HFF-Myc (cell line): ENCODE data around the gene SRRT.

Experiments
- DNase-seq: peaks from one replicate; pipeline ENCODE4 v3.0.0-alpha.2; 2011; ENCODE audit warnings: low read depth; ENCODE audit errors: extremely low read depth
- H3K4me3 ChIP-seq: replicated peaks from 2 replicates; pipeline ENCODE4 v1.5.1; 2011; ENCODE audit warnings: low read depth, mild to moderate bottlenecking, control low read depth, low read length
- TF ChIP-seq, protein P1 (sequence below): IDR thresholded peaks from 2 replicates; pipeline ENCODE4 v1.5.1; 2012; ENCODE audit warnings: mild to moderate bottlenecking, low read depth, low read length, control low read depth; ENCODE audit errors: missing control alignments

Gene SRRT

DNA sequence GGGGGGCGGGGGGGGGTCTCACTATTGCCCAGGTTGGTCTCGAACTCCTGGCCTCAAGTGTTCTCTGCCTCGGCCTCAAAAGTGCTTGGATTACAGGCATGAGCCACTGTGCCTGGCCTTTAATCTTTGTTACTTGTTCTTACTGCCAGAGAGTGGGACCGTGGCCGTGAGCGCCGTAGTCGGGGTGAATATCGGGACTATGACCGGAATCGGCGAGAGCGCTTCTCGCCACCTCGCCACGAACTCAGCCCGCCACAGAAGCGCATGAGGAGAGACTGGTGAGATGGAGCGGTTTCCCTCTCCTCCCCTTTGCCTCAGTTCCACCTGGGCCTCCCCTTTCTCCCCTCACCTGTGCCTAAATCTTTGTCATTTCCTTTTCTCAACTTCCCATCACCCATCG is 6.2 kb downstream of the SRRT start:
- no peak for DNase-seq
- no peak overlapping the region for H3K4me3 ChIP-seq
- TF ChIP-seq, protein P1, sequence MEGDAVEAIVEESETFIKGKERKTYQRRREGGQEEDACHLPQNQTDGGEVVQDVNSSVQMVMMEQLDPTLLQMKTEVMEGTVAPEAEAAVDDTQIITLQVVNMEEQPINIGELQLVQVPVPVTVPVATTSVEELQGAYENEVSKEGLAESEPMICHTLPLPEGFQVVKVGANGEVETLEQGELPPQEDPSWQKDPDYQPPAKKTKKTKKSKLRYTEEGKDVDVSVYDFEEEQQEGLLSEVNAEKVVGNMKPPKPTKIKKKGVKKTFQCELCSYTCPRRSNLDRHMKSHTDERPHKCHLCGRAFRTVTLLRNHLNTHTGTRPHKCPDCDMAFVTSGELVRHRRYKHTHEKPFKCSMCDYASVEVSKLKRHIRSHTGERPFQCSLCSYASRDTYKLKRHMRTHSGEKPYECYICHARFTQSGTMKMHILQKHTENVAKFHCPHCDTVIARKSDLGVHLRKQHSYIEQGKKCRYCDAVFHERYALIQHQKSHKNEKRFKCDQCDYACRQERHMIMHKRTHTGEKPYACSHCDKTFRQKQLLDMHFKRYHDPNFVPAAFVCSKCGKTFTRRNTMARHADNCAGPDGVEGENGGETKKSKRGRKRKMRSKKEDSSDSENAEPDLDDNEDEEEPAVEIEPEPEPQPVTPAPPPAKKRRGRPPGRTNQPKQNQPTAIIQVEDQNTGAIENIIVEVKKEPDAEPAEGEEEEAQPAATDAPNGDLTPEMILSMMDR: no peak

DNA sequence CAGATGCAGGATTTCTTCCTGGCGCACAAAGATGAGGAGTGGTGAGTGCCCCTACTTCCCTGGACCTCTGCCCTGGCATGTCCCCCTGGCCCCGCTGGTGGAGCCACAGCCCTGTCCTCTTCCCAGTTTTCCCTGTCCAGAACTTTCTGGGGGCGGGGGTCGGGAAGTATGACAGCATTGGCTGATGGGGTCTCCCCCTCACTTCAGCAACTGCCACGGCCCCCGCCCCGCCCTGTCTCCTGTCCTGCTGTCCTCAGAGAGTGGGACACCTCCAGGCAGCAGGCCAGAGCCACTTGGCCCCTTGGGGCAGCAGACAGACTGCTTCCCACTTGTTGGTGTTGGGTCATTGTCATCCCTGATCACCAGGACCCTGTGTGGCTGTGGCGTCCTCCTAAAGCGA is 7.3 kb downstream of the SRRT start:
- H3K4me3 ChIP-seq: no peak overlapping the region
- no peak for DNase-seq

DNA sequence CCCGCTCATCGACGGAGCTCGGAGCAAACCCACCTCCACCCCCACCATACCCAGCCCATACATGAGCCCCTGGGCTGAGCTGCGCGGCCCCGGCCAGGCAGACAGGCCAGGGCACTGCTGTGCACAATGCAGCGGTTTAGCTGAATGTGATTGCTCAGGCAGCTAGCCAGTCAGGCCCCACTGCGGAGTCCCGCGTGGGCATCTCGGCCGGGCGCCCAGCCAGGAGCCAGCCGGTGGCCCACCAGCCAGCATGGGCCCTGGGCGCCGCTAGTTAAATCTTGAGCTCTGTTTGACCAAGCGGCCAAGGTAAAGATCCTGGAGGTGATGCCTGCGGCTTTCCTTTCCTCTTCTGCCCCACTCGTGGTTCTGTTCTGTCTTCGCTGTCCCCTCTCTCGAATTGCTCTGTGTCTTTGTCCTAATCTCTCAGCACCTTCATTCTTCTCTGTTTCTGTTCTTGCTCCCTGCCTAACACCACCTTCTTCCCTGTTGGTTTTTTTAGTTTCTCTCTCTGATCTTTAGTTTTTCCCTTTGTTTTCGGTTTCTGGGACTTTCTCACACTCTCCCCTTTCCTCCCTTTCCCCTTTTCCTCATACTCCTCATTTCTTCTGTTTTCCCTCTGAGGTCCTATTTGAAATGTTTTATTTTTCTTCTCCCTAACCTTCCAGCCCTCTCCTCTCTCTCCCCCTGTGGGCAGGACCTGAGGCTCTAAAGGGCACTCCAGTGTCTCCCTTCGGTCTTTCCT is 8.1 kb downstream of the SRRT start:
- no peak overlapping the region for H3K4me3 ChIP-seq
- DNase-seq: no peak
- TF ChIP-seq, protein P1: no peak

More for the DNA sequence above, 7.3 kb downstream of the SRRT start:
- TF ChIP-seq, protein P1: no peak

DNA sequence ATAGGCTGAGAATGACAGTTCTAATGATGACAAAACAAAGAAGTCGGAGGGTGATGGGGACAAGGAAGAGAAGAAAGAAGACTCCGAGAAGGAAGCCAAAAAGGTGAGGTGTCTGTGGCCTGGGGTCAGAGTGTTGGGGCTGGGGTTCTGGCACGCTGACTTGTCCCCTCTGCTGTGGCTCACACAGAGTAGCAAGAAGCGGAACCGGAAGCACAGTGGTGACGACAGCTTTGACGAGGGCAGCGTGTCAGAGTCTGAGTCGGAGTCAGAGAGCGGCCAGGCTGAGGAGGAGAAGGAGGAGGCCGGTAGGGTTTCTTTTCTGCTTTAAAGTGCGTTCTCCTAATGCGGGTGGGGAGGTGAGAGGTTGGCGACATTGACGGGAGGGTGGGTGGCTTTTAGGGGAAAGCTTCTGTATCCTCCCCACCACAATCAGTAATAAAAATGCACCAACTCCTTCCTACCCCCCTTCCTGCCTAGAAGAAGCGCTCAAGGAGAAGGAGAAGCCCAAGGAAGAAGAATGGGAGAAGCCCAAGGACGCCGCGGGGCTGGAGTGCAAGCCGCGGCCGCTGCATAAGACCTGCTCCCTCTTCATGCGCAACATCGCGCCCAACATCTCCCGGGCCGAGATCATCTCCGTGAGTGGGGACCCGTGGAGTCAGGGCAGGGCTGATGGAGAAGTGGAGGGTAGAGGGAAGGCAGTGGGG is 10.0 kb downstream of the SRRT start:
- no peak for DNase-seq
- no peak overlapping the region for H3K4me3 ChIP-seq
- TF ChIP-seq, protein P1: no peak

DNA sequence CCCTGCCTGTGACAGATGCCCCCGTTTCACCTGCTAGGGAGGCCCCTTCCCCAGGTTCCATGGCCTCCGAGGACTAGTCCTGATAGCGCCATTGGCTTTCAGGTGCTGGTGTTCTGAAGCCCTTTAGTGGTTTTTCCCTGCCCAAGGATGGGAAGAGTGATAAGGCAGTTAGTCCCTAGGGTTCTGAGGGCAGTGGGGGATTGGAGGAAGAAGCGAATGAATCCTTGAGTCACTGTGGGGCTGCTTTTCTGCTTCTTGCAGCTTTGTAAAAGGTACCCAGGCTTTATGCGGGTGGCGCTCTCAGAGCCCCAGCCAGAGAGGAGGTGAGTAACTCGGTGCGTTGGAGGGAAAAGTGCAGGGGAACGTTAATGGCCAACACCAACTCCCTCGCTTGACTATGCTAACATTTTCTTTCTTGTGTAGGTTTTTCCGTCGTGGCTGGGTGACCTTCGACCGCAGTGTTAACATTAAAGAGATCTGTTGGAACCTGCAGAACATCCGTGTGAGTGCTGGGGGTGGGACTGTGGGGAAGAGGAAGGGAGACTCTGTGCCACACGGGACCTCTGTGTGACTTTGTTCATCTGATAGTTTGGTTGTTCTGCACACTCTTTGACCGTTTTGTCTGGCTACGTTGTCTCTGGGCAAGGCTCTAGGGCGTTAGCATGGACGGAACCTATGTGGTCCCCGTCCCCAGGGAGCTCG is 10.7 kb downstream of the SRRT start:
- no peak for DNase-seq
- TF ChIP-seq, protein P1: no peak
- no peak overlapping the region for H3K4me3 ChIP-seq

DNA sequence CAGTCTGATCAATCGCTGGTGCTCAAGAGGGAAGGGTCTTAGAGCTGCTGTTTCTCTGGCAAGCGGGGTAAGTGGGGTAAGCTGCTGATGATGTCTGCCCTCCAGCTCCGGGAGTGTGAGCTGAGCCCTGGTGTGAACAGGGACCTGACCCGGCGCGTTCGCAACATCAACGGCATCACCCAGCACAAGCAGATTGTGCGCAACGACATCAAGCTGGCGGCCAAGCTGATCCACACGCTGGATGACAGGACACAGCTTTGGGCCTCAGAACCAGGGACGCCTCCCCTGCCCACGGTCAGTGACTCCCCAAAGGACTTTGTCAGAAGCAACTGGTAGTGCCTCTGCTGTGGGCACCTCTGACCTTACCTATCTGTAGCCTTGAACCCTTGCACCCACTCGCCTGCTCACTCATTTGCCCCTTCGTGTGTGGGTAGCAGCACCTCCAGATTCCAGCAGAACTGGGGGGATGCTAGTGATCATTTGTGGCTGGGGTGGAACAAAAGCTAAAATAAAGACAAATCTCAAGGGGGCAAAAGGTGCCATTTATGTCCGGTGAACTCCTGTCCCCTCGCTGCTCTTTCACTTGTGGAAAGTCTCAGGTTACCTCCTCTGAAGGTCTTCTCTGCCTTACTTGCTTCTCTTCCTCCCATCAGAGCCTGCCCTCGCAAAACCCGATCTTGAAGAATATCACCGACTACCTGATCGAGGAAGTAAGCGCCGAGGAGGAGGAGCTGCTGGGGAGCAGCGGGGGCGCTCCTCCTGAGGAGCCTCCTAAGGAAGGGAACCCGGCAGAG is 11.4 kb downstream of the SRRT start:
- TF ChIP-seq, protein P1: no peak
- no peak overlapping the region for H3K4me3 ChIP-seq
- DNase-seq: no peak
